Heart left ventricle (tissue), 16 donors: ENCODE results near the gene AMACR. TPM values are rescaled to one million over a fixed set of nuclear protein-coding genes. Genes with fewer than 3 reads are reported as not detected.
"Not testable (repeated sequence)": the region's sequence is repeated elsewhere in the genome, so short reads cannot be mapped to it uniquely, and the experiment has no call there.

Experiments
- ATAC-seq, 4 donors: fragments of 200-7000 bp; cut with Tn5 transposase; one replicate each; pipeline ENCODE4 v1.9.1; 2020 to 2022; ENCODE audit warnings: moderate library complexity in 4 of 4, mild to moderate bottlenecking in 3 of 4, moderate number of reproducible peaks in 1 of 4
- DNase-seq, 5 donors: peaks; one replicate each; pipeline ENCODE4 v3.0.0-alpha.2; 2020
- H3K27ac ChIP-seq, 12 donors: fragments of 200-600 bp; sonication (generic) in 4 of 12; one replicate each; pipeline versions ENCODE4 v1.5.0 to v1.8.0; 2016 to 2022; ENCODE audit warnings: mild to moderate bottlenecking in 2 of 12
- H3K27me3 ChIP-seq, 9 donors: fragments of 200-600 bp; sonication (generic) in 2 of 9; one replicate each; pipeline versions ENCODE4 v1.5.1 to v1.8.0; 2016 to 2022; ENCODE audit warnings: mild to moderate bottlenecking in 3 of 9
- H3K36me3 ChIP-seq, 9 donors: fragments of 200-600 bp; sonication (generic) in 2 of 9; one replicate each; pipeline versions ENCODE4 v1.5.0 to v1.8.0; 2018 to 2022; ENCODE audit warnings: mild to moderate bottlenecking in 2 of 9
- H3K4me1 ChIP-seq, 12 donors: fragments of 200-600 bp; sonication (generic) in 4 of 12; one replicate each; pipeline versions ENCODE4 v1.5.0 to v1.8.0; 2016 to 2022; ENCODE audit warnings: mild to moderate bottlenecking in 3 of 12
- H3K4me3 ChIP-seq, 12 donors: fragments of 200-600 bp; sonication (generic) in 4 of 12; one replicate each; pipeline versions ENCODE4 v1.5.0 to v1.8.0; 2017 to 2022; ENCODE audit warnings: mild to moderate bottlenecking in 9 of 12, moderate library complexity in 4 of 12
- H3K9me3 ChIP-seq, 12 donors: fragments of 200-600 bp; sonication (generic) in 4 of 12; one replicate each; pipeline versions ENCODE4 v1.5.0 to v1.8.0; 2016 to 2022; ENCODE audit warnings: mild to moderate bottlenecking in 1 of 12
- CTCF ChIP-seq, 12 donors: fragments of 200-600 bp; sonication (generic) in 4 of 12; IDR thresholded peaks; one replicate each; pipeline versions ENCODE4 v1.5.0 to v1.8.0; 2018 to 2022; ENCODE audit warnings: antibody characterized with exemption in 12 of 12, mild to moderate bottlenecking in 5 of 12
- POLR2A ChIP-seq, 2 donors: fragments of 450-650 bp; IDR thresholded peaks; one replicate each; pipeline ENCODE4 v1.6.1; 2017; ENCODE audit warnings: antibody characterized with exemption in 2 of 2, mild to moderate bottlenecking in 2 of 2, moderate library complexity in 2 of 2
- WGBS, 4 donors: extraction: QIAGEN DNeasy Blood & Tissue Kit in 2 of 4; methylation state at CpG; one replicate each; pipeline versions ENCODE4 v1.1.5 to v1.1.7; 2013 to 2018; 5-methylcytosine and 5-hydroxymethylcytosine counted together
- intact Hi-C, 10 donors: fragments of 100-400 bp; cut with DNase I; formaldehyde crosslinking; loops; one replicate each; pipeline versions ENCODE4 v1.11.1 to v1.14.2; 2022
- polyA plus RNA-seq, 2 donors: library from polyadenylated mRNA; stranded (reverse); fragments of 200-250 nt; gene quantifications; one replicate each; pipeline ENCODE4 v1.2.3, GENCODE V29; 2013
- total RNA-seq, 9 donors: library from RNA; depleted of rRNA in 2 of 9; stranded (reverse); fragments of >200 nt in 2 of 9; fragmentation: NEBNext Ultra II Directional in 3 of 9; extraction: Animal tissue kit (Norgen Biotek cat#: 25700) in 3 of 9; gene quantifications; one replicate each; pipeline versions ENCODE4 v1.1.0 to v1.2.4, GENCODE V29; 2016 to 2023
- donor health status: ischemic (EF 13 %, LVEDD 7.1; RV severe dilation, severe dysfunction).
- donor health status: healthy with polysubstance abuse.
- donor health status: DM: no; HTN: yes; CAD: no.
- donor health status: DM: no; HTN: no; CAD: no.
- donor health status: ischemic (EF 25% LVEDD 6.9; RV normal size, moderate dysfunction).
- donor health status: ischemic (EF 25% LVEDD 5.7; RV mildly dilated, moderate dysfunction).
- donor health status: healthy.
- donor health status: DM: yes; HTN: yes; CAD: no.
- donor health status: ischemic (EF 35%, LVEDD 5.7; RV mildly dilated, moderate dysfunction).
- donor health status: nonischemic (EF 11% LVEDD 7.7; RV severe dilation, severe dysfunction).
- donor health status: DM: yes; HTN: yes; CAD: no.
- donor health status: PGD.
- donor health status: ischemic (EF 29% LVEDD 5.4; RV normal size, mild dysfunction).
- donor health status: nonischemic (EF 23%, LVEDD 6.1; RV moderate dilation, normal function).

AMACR gene
- total and polyA plus RNA-seq, 11 donors: 2.6 to 17.5 (median 6.6) TPM

- Histone ChIP-seq H3K9me3 (peaks cover 0 to 20% (median 0%) of the 10 kb centered on the region in 12 donors), H3K36me3 (no peaks in the 10 kb centered on the region), H3K27ac (no peak overlapping the region), H3K4me3 (no peak overlapping the region), H3K4me1 (no peaks in the 10 kb centered on the region), H3K27me3 (no peaks in the 10 kb centered on the region)
- intact Hi-C loops: no loop called here
- 75 to 79% (median 77%) methylated on average over 2 of the region's 2 CpGs for WGBS, 4 donors
- DNase-seq (no peak), ATAC-seq (no peak)
- TF ChIP-seq POLR2A (IDR thresholded peaks at IDR 0.05) (no peak), CTCF (IDR thresholded peaks at IDR 0.05) (no peak)
Measured at GRCh38 chr5:33957577-33958150, 50.2 kb downstream of the AMACR start.

DNA sequence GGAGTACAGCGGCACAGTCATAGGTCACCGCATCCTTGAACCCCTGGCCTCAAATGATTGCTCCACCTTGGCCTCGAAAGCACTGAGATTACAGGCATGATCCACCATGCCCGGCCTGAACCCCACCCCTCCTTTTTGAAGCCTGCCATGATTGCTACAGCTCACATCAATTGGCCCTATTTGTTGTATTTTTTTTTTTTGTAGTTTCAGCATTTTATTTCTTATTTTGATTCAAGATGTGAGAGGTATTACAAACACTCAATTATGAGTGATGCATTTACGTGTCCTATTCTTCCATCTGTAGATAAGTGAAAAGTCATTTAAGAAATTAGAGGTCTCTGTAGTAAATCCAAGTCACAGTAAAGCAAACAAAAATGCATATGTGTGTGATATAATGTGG lies 55.7 kb downstream of the AMACR start:
- H3K36me3 ChIP-seq, H3K27me3 ChIP-seq, H3K4me3 ChIP-seq, H3K4me1 ChIP-seq, H3K27ac ChIP-seq, intact Hi-C loops, ATAC-seq, DNase-seq: not testable (repeated sequence)
- 77 to 95% (median 77%) methylated on average over 4 to 5 of the region's 5 CpGs for WGBS, 4 donors
- peaks cover 0 to 20% (median 0%) of the 10 kb centered on the region in 12 donors for H3K9me3 ChIP-seq

DNA sequence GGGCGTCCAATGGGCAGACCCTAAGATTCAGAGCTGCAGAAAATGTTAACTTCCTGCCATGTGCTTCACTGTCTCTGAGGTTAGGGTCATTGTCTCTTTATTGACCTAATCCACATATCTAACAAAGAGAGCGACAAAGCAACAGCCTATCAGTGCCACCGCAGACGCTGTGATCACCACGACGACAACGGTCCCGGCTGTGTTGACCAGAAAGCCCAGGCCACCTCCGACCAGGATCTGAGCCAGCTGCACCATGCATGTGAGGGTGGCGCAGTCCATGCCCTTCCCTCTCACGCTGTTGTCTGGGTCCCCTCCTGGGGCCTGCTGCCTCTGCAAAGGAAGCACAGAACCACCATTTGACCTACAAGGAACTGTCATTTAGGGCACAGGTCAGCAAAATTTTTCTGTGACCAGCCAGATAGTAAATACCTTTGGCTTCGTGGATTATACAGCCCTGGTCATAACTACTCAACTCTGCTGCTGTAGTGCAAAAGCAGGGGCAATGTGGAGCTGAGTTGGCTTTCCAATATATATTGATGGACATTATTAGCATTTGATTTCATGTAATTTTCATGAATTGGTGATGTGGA lies 63.2 kb downstream of the AMACR start:
- Histone ChIP-seq H3K36me3 (no peaks in the 10 kb centered on the region), H3K4me3 (no peak overlapping the region), H3K27ac (no peak overlapping the region), H3K27me3 (peaks cover 0 to 41% (median 17%) of the 10 kb centered on the region in 9 donors), H3K9me3 (no peaks in the 10 kb centered on the region), H3K4me1 (no peaks in the 10 kb centered on the region)
- intact Hi-C loops: no loop called here
- ATAC-seq: no peak
- TF ChIP-seq POLR2A (IDR thresholded peaks at IDR 0.05): no peak
- TF ChIP-seq CTCF (IDR thresholded peaks at IDR 0.05): no peak
- 82 to 85% (median 83%) methylated on average over 12 of the region's 12 CpGs for WGBS, 4 donors
- DNase-seq: no peak

DNA sequence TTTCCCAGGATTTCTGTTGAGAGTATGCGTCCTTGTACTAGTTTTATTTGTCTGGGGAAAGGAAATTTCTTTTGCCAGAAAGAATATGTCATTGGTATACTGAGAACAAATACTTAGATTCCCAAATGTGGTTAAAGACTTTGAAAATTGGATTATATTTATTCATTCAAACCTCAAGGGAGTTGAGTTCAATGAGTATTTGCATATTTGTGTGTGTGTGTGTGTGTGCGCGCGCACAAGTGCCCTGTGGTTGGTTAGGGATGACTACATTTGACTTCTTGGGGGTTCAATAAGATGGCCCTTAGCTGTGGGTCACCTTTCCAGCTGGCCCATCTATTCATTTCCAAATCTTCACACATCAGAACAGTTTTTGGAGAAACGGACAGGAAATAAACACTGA lies 66.8 kb downstream of the AMACR start:
- Histone ChIP-seq H3K27ac (no peak overlapping the region), H3K36me3 (no peaks in the 10 kb centered on the region), H3K4me1 (peaks cover 0 to 18% (median 8%) of the 10 kb centered on the region in 12 donors), H3K4me3 (no peak overlapping the region), H3K27me3 (peaks cover 19 to 76% (median 51%) of the 10 kb centered on the region in 9 donors), H3K9me3 (no peaks in the 10 kb centered on the region)
- 86 to 90% (median 89%) methylated on average over 5 of the region's 5 CpGs for WGBS, 4 donors
- no peak for DNase-seq
- ATAC-seq: no peak
- TF ChIP-seq CTCF (IDR thresholded peaks at IDR 0.05) (no peak), POLR2A (IDR thresholded peaks at IDR 0.05) (no peak)
- intact Hi-C loops: no loop called here
